Endothelial cell of umbilical vein (primary cell): ENCODE results near the gene INPP5A. TPM values are rescaled to one million over a fixed set of nuclear protein-coding genes. Genes with fewer than 3 reads are reported as not detected.

ENCODE experiments used
- BruUV-seq: library from RNA; stranded (reverse); fragments of 400-500 nt; replicated peaks from 2 replicates; lab custom pipeline; 2021; lab: Mats Ljungman, UMichigan
- CTCF ChIA-PET: fragments of 300-600, 350-600 bp; sonication (Branson Sonifier 250); formaldehyde crosslinking; loops from one replicate; lab custom pipeline; 2021; ENCODE audit warnings: antibody characterized with exemption, inconsistent platforms; lab: Charles Lee
- POLR2A ChIA-PET: fragments of 300-600, 350-600 bp; sonication (Branson Sonifier 250); formaldehyde crosslinking; loops from one replicate; lab custom pipeline; 2021; ENCODE audit warnings: antibody characterized with exemption, inconsistent platforms; lab: Charles Lee
- DNase-seq: peaks from one replicate; pipeline ENCODE4 v3.0.0-alpha.2; 2011; ENCODE audit warnings: low read depth, low spot score
- FAIRE-seq: peaks from 2 replicates; lab custom pipeline; 2011; peaks lifted over from hg19 to GRCh38; lab: Jason Lieb, UNC
- H2AFZ ChIP-seq: 2 replicates; pipeline ENCODE4 v1.6.0; 2012; ENCODE audit warnings: low read depth, low read length, control low read depth, inconsistent platforms
- H3K27ac ChIP-seq: 2 replicates; pipeline ENCODE4 v1.5.1; 2011; ENCODE audit warnings: low read depth, mild to moderate bottlenecking, control low read depth, low read length, moderate library complexity; ENCODE audit not compliant: insufficient read depth
- H3K27me3 ChIP-seq, 2 experiments: 2 replicates each; pipeline versions ENCODE4 v1.6.0 to v1.6.1; 2011; ENCODE audit warnings: low read length in 2 of 2, mixed read lengths in 1 of 2; ENCODE audit not compliant: control insufficient read depth in 2 of 2, insufficient read depth in 2 of 2
- H3K36me3 ChIP-seq, 2 experiments: 2 replicates in 1 of 2; 3 replicates in 1 of 2; pipeline ENCODE4 v1.5.1; 2011; ENCODE audit warnings: low read length in 2 of 2, mild to moderate bottlenecking in 1 of 2, moderate library complexity in 1 of 2; ENCODE audit not compliant: control insufficient read depth in 2 of 2, insufficient read depth in 2 of 2; ENCODE audit errors: extremely low read depth in 1 of 2
- H3K4me1 ChIP-seq: 3 replicates; pipeline ENCODE4 v1.5.1; 2011; ENCODE audit warnings: mild to moderate bottlenecking, low read length; ENCODE audit not compliant: control insufficient read depth, insufficient read depth; ENCODE audit errors: extremely low read depth
- H3K4me2 ChIP-seq: 2 replicates; pipeline ENCODE4 v1.6.1; 2011; ENCODE audit warnings: low read length, control low read depth, mixed read lengths; ENCODE audit not compliant: insufficient read depth
- H3K4me3 ChIP-seq, 3 experiments: fragments of 200-600 bp in 1 of 3; sonication (generic), shearing (Covaris generic) in 1 of 3; replicated peaks in 1 of 3; 2 replicates each; pipeline ENCODE4 v1.5.1; 2011 to 2016; ENCODE audit warnings: control low read depth in 3 of 3, low read length in 3 of 3, mild to moderate bottlenecking in 2 of 3, inconsistent platforms in 1 of 3, low read depth in 1 of 3, moderate library complexity in 1 of 3; ENCODE audit not compliant: insufficient read depth in 1 of 3
- H3K79me2 ChIP-seq: 2 replicates; pipeline ENCODE4 v1.6.0; 2012; ENCODE audit warnings: low read length, inconsistent platforms; ENCODE audit not compliant: control insufficient read depth, insufficient read depth
- H3K9ac ChIP-seq: replicated peaks from 2 replicates; pipeline ENCODE3; 2011; ENCODE audit warnings: low read length, control low read depth; ENCODE audit not compliant: insufficient read depth; ENCODE audit errors: extremely low read depth
- H3K9me1 ChIP-seq: replicated peaks from 3 replicates; pipeline ENCODE4 v1.6.0; 2011; ENCODE audit warnings: mild to moderate bottlenecking, low read length; ENCODE audit not compliant: control insufficient read depth, insufficient read depth; ENCODE audit errors: extremely low read depth
- H3K9me3 ChIP-seq: replicated peaks from 2 replicates; pipeline ENCODE4 v1.5.1; 2012; ENCODE audit warnings: low read length, inconsistent platforms; ENCODE audit not compliant: control insufficient read depth, insufficient read depth
- H4K20me1 ChIP-seq: replicated peaks from 2 replicates; pipeline ENCODE3; 2011; ENCODE audit warnings: mild to moderate bottlenecking, low read length; ENCODE audit not compliant: control insufficient read depth, insufficient read depth; ENCODE audit errors: extremely low read depth
- EZH2 ChIP-seq: IDR thresholded peaks from 2 replicates; pipeline ENCODE4 v1.6.1; 2012; ENCODE audit warnings: borderline replicate concordance, low read depth, mild to moderate bottlenecking, moderate library complexity, low read length, inconsistent platforms; ENCODE audit not compliant: severe bottlenecking
- FOS ChIP-seq: IDR thresholded peaks from 2 replicates; pipeline ENCODE4 v1.6.1; 2011; ENCODE audit warnings: mild to moderate bottlenecking, low read length, moderate library complexity, borderline replicate concordance; ENCODE audit not compliant: insufficient read depth
- GATA2 ChIP-seq: IDR thresholded peaks from 2 replicates; pipeline ENCODE4 v1.7.0; 2011; ENCODE audit warnings: low read depth, mild to moderate bottlenecking, moderate library complexity, mixed read lengths, low read length; ENCODE audit not compliant: insufficient read length, insufficient read depth
- JUN ChIP-seq: IDR thresholded peaks from 2 replicates; pipeline ENCODE4 v1.6.1; 2011; ENCODE audit warnings: borderline replicate concordance, low read depth; ENCODE audit not compliant: insufficient read length, insufficient read depth
- MYC ChIP-seq: IDR thresholded peaks from one replicate; pipeline ENCODE4 v1.6.1; 2011; ENCODE audit warnings: mild to moderate bottlenecking, low read depth, low read length
- POLR2A ChIP-seq: IDR thresholded peaks from 2 replicates; pipeline ENCODE4 v1.6.1; 2012; ENCODE audit warnings: low read depth, mild to moderate bottlenecking, control low read depth, low read length
- POLR2AphosphoS5 ChIP-seq: IDR thresholded peaks from 2 replicates; pipeline ENCODE4 v1.6.1; 2012; ENCODE audit warnings: low read depth, mild to moderate bottlenecking, control low read depth, low read length, moderate library complexity; ENCODE audit not compliant: insufficient read depth
- dilution Hi-C: fragments of 300-500 bp; cut with MboI; formaldehyde crosslinking; loops from one replicate; pipeline ENCODE4 v1.15.0; 2019; ENCODE audit warnings: low sequenced_read_pairs; ENCODE audit not compliant: extremely low pct_ligation_motif_present
- intact Hi-C: fragments of 100-400 bp; cut with micrococcal nuclease; formaldehyde crosslinking; loops from one replicate; pipeline ENCODE4 v1.10.0; 2022
- polyA plus RNA-seq, 4 experiments: library from polyadenylated mRNA; depleted of rRNA in 3 of 4; stranded (reverse) in 3 of 4; unstranded in 1 of 4; fragments of >200 nt; gene quantifications; 2 replicates each; pipeline versions ENCODE4 v1.2.1 to v1.2.3, GENCODE V29; 2011 to 2012; ENCODE audit warnings: missing spikeins in 1 of 4
- total RNA-seq: library from RNA; stranded (reverse); gene quantifications from 2 replicates; pipeline ENCODE4 v1.2.3, GENCODE V29; 2021
- TF ChIP-seq, protein P1 (sequence below), 2 donors: IDR thresholded peaks; 1 replicate in 1 of 2; 2 replicates in 1 of 2; pipeline ENCODE4 v1.5.1; 2011; ENCODE audit warnings: low read length in 2 of 2, mild to moderate bottlenecking in 2 of 2, moderate library complexity in 2 of 2, control low read depth in 1 of 2, inconsistent platforms in 1 of 2, low read depth in 1 of 2; ENCODE audit not compliant: insufficient read depth in 1 of 2; ENCODE audit errors: extremely low read depth in 1 of 2
- TF ChIP-seq, protein P2 (sequence below): IDR thresholded peaks from 2 replicates; pipeline ENCODE4 v1.6.1; 2011; ENCODE audit not compliant: insufficient read depth, insufficient read length

INPP5A gene
- total and polyA plus RNA-seq, 2 donors (not counting 3 experiments of a cell fraction or from before 2014, with no cell fraction given), result 22.9 to 33.2 TPM

DNA sequence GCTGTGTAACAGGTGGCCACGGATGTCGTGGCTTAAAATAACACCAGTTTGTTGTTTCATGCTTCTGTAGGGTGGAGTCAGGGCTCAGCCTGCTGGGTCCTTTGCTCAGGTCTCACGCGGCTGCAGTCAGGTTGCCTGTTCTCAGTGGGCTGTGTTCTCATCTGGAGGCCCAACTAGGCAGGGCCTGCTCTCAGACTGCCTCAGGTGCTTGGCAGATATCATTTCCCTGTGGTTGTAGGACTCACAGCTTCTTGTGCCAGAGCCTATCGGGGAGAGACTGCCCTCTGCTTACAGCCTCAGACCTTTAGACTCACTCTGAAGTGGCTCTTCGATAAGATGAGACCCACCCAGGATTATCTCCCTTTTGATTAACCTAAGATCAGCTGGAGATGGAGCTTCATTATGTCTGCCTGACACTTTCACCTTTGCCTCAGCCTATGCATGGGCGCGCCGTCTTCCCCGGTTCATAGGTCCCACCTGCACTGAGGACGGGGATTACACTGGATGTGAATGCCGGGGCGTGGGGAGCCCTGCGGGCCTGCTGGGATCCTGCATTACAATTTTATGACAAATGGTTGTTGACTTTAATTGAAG, 55.3 kb downstream of the INPP5A start:
- Histone ChIP-seq H3K4me1 (peaks cover 36% of the 10 kb centered on the region), H2AFZ (no peak overlapping the region)
- BruUV-seq, result no TSS peak

More for the DNA sequence above, 55.3 kb downstream of the INPP5A start:
- H3K36me3 ChIP-seq, result no peaks in the 10 kb centered on the region
- H3K27me3 ChIP-seq, result no peaks in the 10 kb centered on the region
- TF ChIP-seq, protein P1, sequence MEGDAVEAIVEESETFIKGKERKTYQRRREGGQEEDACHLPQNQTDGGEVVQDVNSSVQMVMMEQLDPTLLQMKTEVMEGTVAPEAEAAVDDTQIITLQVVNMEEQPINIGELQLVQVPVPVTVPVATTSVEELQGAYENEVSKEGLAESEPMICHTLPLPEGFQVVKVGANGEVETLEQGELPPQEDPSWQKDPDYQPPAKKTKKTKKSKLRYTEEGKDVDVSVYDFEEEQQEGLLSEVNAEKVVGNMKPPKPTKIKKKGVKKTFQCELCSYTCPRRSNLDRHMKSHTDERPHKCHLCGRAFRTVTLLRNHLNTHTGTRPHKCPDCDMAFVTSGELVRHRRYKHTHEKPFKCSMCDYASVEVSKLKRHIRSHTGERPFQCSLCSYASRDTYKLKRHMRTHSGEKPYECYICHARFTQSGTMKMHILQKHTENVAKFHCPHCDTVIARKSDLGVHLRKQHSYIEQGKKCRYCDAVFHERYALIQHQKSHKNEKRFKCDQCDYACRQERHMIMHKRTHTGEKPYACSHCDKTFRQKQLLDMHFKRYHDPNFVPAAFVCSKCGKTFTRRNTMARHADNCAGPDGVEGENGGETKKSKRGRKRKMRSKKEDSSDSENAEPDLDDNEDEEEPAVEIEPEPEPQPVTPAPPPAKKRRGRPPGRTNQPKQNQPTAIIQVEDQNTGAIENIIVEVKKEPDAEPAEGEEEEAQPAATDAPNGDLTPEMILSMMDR (IDR thresholded peaks at IDR 0.05; ENCODE audit: extremely low read depth in 1 of 2, insufficient read depth in 1 of 2, low read depth in 1 of 2, low read length in 2 of 2), result no peak
- TF ChIP-seq POLR2A (no peak), EZH2 (no peak), JUN (no peak), MYC (no peak), GATA2 (no peak), POLR2AphosphoS5 (no peak), FOS (no peak)
- TF ChIP-seq, protein P2, sequence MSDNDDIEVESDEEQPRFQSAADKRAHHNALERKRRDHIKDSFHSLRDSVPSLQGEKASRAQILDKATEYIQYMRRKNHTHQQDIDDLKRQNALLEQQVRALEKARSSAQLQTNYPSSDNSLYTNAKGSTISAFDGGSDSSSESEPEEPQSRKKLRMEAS, result no peak
- intact Hi-C loops (no loop called here), dilution Hi-C loops (no loop called here)
- no peak overlapping the region for H3K9ac ChIP-seq
- no peaks in the 10 kb centered on the region for H3K9me3 ChIP-seq
- FAIRE-seq, result no peak
- H4K20me1 ChIP-seq, result no peaks in the 10 kb centered on the region
- peak overlapping the region; percentile 4 for H3K27ac ChIP-seq
- ChIA-PET CTCF (interaction anchor here (0.8 kb wide), 1 partner anchor 14 kb away, joined by 3 read pairs; no protein-coding TSS in a partner anchor), POLR2A (no interaction called here)
- H3K4me2 ChIP-seq, result peak overlapping the region; percentile 58
- H3K4me3 ChIP-seq, result no peak overlapping the region
- DNase-seq, result no peak
- peaks cover 24% of the 10 kb centered on the region for H3K79me2 ChIP-seq
- H3K9me1 ChIP-seq, result no peaks in the 10 kb centered on the region
